ENCODE data around the gene NDUFS4.

- TF ChIP-seq, protein P1, sequence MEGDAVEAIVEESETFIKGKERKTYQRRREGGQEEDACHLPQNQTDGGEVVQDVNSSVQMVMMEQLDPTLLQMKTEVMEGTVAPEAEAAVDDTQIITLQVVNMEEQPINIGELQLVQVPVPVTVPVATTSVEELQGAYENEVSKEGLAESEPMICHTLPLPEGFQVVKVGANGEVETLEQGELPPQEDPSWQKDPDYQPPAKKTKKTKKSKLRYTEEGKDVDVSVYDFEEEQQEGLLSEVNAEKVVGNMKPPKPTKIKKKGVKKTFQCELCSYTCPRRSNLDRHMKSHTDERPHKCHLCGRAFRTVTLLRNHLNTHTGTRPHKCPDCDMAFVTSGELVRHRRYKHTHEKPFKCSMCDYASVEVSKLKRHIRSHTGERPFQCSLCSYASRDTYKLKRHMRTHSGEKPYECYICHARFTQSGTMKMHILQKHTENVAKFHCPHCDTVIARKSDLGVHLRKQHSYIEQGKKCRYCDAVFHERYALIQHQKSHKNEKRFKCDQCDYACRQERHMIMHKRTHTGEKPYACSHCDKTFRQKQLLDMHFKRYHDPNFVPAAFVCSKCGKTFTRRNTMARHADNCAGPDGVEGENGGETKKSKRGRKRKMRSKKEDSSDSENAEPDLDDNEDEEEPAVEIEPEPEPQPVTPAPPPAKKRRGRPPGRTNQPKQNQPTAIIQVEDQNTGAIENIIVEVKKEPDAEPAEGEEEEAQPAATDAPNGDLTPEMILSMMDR (IDR thresholded peaks at IDR 0.05; ENCODE audit: low read depth, low read length), result no peak
- TF ChIP-seq, protein P2, sequence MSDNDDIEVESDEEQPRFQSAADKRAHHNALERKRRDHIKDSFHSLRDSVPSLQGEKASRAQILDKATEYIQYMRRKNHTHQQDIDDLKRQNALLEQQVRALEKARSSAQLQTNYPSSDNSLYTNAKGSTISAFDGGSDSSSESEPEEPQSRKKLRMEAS (IDR thresholded peaks at IDR 0.05; ENCODE audit: low read depth, low read length), result no peak
Observed at GRCh38 chr5:53576674-53577073, 16.2 kb downstream of the NDUFS4 start.

All from NB4 (cell line).